Small intestine (tissue), 7 donors: ENCODE data around the gene CASQ2. TPM values are rescaled to one million over a fixed set of nuclear protein-coding genes. Genes with fewer than 3 reads are reported as not detected.

Experiments
- DNase-seq, 2 donors: peaks; one replicate each; pipeline versions ENCODE4 v3.0.0 to v3.0.0-alpha.2; 2013
- FAIRE-seq: peaks from 2 replicates; lab custom pipeline; 2012; peaks lifted over from hg19 to GRCh38; lab: Jason Lieb, UNC
- H3K27ac ChIP-seq, 3 donors: one replicate each; pipeline ENCODE4 v1.5.1; 2013; ENCODE audit warnings: low read length in 2 of 3, mild to moderate bottlenecking in 2 of 3, control low read depth in 1 of 3, inconsistent platforms in 1 of 3, low read depth in 1 of 3, moderate library complexity in 1 of 3
- H3K27me3 ChIP-seq, 3 donors: one replicate each; pipeline ENCODE4 v1.6.1; 2013; ENCODE audit warnings: low read length in 3 of 3, inconsistent platforms in 1 of 3; ENCODE audit not compliant: control insufficient read depth in 3 of 3, insufficient read depth in 3 of 3
- H3K36me3 ChIP-seq, 3 donors: one replicate each; pipeline ENCODE4 v1.6.1; 2013; ENCODE audit warnings: low read length in 3 of 3, inconsistent platforms in 1 of 3, low read depth in 1 of 3, mild to moderate bottlenecking in 1 of 3, moderate library complexity in 1 of 3; ENCODE audit not compliant: control insufficient read depth in 3 of 3, insufficient read depth in 2 of 3
- H3K4me1 ChIP-seq, 3 donors: one replicate each; pipeline ENCODE4 v1.6.1; 2013; ENCODE audit warnings: low read length in 2 of 3, inconsistent platforms in 1 of 3, low read depth in 1 of 3, mild to moderate bottlenecking in 1 of 3, moderate library complexity in 1 of 3; ENCODE audit not compliant: control insufficient read depth in 3 of 3, insufficient read depth in 2 of 3
- H3K4me3 ChIP-seq, 3 donors: one replicate each; pipeline ENCODE4 v1.5.1; 2013; ENCODE audit warnings: low read length in 3 of 3, control low read depth in 1 of 3, inconsistent platforms in 1 of 3, low read depth in 1 of 3, mild to moderate bottlenecking in 1 of 3, moderate library complexity in 1 of 3
- H3K9me3 ChIP-seq, 2 donors: one replicate each; pipeline ENCODE4 v1.6.1; 2013; ENCODE audit warnings: low read depth in 1 of 2, low read length in 1 of 2; ENCODE audit not compliant: control insufficient read depth in 2 of 2, insufficient read depth in 1 of 2
- WGBS, 3 donors: extraction: QIAGEN DNeasy Blood & Tissue Kit; methylation state at CpG; one replicate each; pipeline ENCODE4 v1.1.7; 2013; 5-methylcytosine and 5-hydroxymethylcytosine counted together
- polyA plus RNA-seq, 4 donors: library from polyadenylated mRNA; stranded (reverse) in 3 of 4; unstranded in 1 of 4; fragments of 200-250 nt in 3 of 4; fragments of 120-200 nt in 1 of 4; gene quantifications; one replicate each; pipeline versions ENCODE4 v1.2.1 to v1.2.3, GENCODE V29; 2013
- donor health status: healthy with polysubstance abuse.
- donor health status: control.
- donor health status: control.
- donor health status: Bipolar disorder and iron deficiency.
- donor health status: healthy.

The CASQ2 gene
- polyA plus RNA-seq, 4 donors: 0.22 to 5.9 (median 1.9) TPM

DNA sequence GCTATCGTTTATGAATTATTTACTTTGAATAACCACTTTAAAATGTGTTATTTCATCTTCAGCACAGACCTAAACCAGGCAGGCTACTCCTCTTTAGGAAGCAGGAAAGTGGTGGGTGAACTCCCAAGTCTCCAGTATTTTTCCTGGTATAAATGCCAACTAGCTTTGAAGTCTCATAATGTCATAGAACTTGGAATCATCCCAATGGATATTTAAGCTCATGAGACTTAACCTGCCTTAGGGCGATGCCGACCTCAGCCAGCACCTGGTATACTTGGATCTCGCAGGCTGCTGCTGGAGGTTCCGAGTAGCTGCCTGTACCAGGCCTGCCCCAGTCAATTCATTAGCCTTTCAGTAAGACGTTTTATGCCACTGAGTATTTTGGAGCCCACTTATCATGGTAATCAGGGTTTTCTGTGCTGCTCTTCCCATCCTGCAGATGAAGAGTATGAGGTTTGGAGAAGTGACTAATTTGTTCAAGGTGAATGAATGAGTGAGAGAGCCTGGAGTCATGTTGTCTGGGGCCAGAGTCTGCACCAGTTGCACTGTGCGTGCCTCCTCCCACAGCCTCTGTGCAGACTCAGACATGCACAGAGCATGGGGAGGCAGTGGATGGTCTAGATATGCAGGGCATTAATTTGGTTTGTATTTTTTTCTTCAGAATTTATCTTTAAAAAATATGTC is 91.9 kb downstream of the CASQ2 start:
- FAIRE-seq: no peak
- H3K9me3 ChIP-seq: no peaks in the 10 kb centered on the region
- no peak overlapping the region for H3K27ac ChIP-seq
- peaks cover 0 to 30% (median 0%) of the 10 kb centered on the region in 3 donors for H3K36me3 ChIP-seq
- 58 to 87% (median 73%) methylated on average over 7 of the region's 7 CpGs for WGBS, 3 donors
- peak in 1 of 2 donors; percentile 5 for DNase-seq
- H3K4me1 ChIP-seq: no peaks in the 10 kb centered on the region
- no peaks in the 10 kb centered on the region for H3K27me3 ChIP-seq
- no peak overlapping the region for H3K4me3 ChIP-seq

GRCh38 chr1:115672224-115673009 is 96.1 kb downstream of the CASQ2 start:
- no peak overlapping the region for H3K4me3 ChIP-seq
- no peaks in the 10 kb centered on the region for H3K27me3 ChIP-seq
- FAIRE-seq (no peak), DNase-seq (no peak)
- H3K36me3 ChIP-seq: peaks cover 0 to 29% (median 0%) of the 10 kb centered on the region in 3 donors
- no peak overlapping the region for H3K27ac ChIP-seq
- peaks cover 0 to 8% of the 10 kb centered on the region in 2 donors for H3K9me3 ChIP-seq
- H3K4me1 ChIP-seq: peaks cover 0 to 12% (median 0%) of the 10 kb centered on the region in 3 donors
- 90 to 96% (median 93%) methylated on average over 13 of the region's 13 CpGs for WGBS, 3 donors

- Histone ChIP-seq H3K4me1 (peaks cover 0 to 12% (median 0%) of the 10 kb centered on the region in 3 donors), H3K9me3 (peaks cover 0 to 8% of the 10 kb centered on the region in 2 donors), H3K27ac (peak overlapping the region in 1 of 3 donors; percentile 30), H3K36me3 (peaks cover 0 to 38% (median 0%) of the 10 kb centered on the region in 3 donors), H3K4me3 (no peak overlapping the region), H3K27me3 (no peaks in the 10 kb centered on the region)
- DNase-seq (peak; percentile 87 to 93), FAIRE-seq (no peak)
- WGBS, 3 donors: 28 to 71% (median 59%) methylated on average over 19 of the region's 19 CpGs
Measured at GRCh38 chr1:115671176-115671934, 97.2 kb downstream of the CASQ2 start.

DNA sequence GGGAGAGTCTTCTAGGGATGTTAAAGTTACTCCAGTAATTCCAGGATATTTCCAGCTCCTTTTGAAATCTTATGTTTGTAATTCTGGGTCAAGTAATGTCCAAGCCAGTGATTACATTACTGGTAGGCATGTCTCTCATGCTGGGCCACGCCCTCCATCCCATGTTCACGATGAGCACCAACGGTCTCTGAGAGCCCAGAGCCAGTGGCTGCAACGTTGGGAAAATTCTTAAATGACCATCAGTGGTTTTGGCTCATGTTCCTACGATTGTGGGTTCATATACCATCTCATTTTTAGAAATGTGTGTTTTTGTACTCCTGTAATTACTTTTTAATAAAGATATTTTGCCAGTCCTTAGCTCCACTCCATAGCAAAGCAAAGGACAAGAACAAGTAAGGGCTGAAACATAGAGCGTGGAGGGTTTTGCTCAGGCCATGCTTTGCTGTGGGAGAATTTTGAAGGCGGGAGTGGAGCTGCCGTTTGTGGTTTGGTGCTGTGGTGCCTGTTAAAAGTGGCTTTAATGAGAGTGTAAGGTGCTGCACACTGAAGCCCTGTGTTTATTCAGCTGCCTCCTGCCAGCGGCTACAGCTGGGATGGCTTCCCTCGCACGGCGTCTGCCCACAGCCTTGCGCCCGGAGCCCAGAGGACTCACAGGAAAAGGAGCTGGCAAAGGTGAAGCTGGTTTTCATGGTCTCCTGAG is 97.9 kb downstream of the CASQ2 start:
- H3K4me1 ChIP-seq: peaks cover 0 to 12% (median 0%) of the 10 kb centered on the region in 3 donors
- peaks cover 0 to 44% (median 0%) of the 10 kb centered on the region in 3 donors for H3K36me3 ChIP-seq
- H3K9me3 ChIP-seq: peaks cover 0 to 8% of the 10 kb centered on the region in 2 donors
- FAIRE-seq (no peak), DNase-seq (peak in 1 of 2 donors; percentile 11)
- no peaks in the 10 kb centered on the region for H3K27me3 ChIP-seq
- 32 to 67% (median 55%) methylated on average over 14 of the region's 14 CpGs for WGBS, 3 donors
- peak overlapping the region in 1 of 3 donors; percentile 30 for H3K27ac ChIP-seq
- no peak overlapping the region for H3K4me3 ChIP-seq

GRCh38 chr1:115669886-115670285 is 98.6 kb downstream of the CASQ2 start:
- H3K27me3 ChIP-seq: no peaks in the 10 kb centered on the region
- H3K27ac ChIP-seq: no peak overlapping the region
- FAIRE-seq (no peak), DNase-seq (no peak)
- peaks cover 0 to 12% (median 0%) of the 10 kb centered on the region in 3 donors for H3K4me1 ChIP-seq
- H3K9me3 ChIP-seq: peaks cover 0 to 8% of the 10 kb centered on the region in 2 donors
- H3K4me3 ChIP-seq: no peak overlapping the region
- peaks cover 0 to 49% (median 0%) of the 10 kb centered on the region in 3 donors for H3K36me3 ChIP-seq
- WGBS, 3 donors: 75 to 85% (median 79%) methylated on average over 1 of the region's 1 CpG

- H3K27ac ChIP-seq: no peak overlapping the region
- no peaks in the 10 kb centered on the region for H3K27me3 ChIP-seq
- no peak overlapping the region for H3K4me3 ChIP-seq
- DNase-seq: no peak
- H3K36me3 ChIP-seq: peaks cover 0 to 54% (median 0%) of the 10 kb centered on the region in 3 donors
- peaks cover 0 to 12% (median 0%) of the 10 kb centered on the region in 3 donors for H3K4me1 ChIP-seq
- 94 to 97% (median 94%) methylated on average over 5 of the region's 5 CpGs for WGBS, 3 donors
- H3K9me3 ChIP-seq: peaks cover 0 to 8% of the 10 kb centered on the region in 2 donors
- no peak for FAIRE-seq
Measured at GRCh38 chr1:115669002-115669673, 99.4 kb downstream of the CASQ2 start.

- Histone ChIP-seq H3K4me3 (no peak overlapping the region), H3K9me3 (peaks cover 0 to 8% of the 10 kb centered on the region in 2 donors), H3K36me3 (peaks cover 0 to 56% (median 0%) of the 10 kb centered on the region in 3 donors), H3K27me3 (no peaks in the 10 kb centered on the region), H3K27ac (no peak overlapping the region), H3K4me1 (peaks cover 0 to 12% (median 0%) of the 10 kb centered on the region in 3 donors)
- 85 to 96% (median 96%) methylated on average over 1 of the region's 1 CpG for WGBS, 3 donors
- FAIRE-seq (no peak), DNase-seq (no peak)
Measured at GRCh38 chr1:115668579-115668978, 99.9 kb downstream of the CASQ2 start.
